Lower leg skin (tissue), 4 donors: ENCODE data around the gene ZNF558. TPM values are rescaled to one million over a fixed set of nuclear protein-coding genes. Genes with fewer than 3 reads are reported as not detected.
A peak's percentile ranks its signal among the peaks of the same experiment; 100 is the strongest.
"Not testable (repeated sequence)": the region's sequence is repeated elsewhere in the genome, so short reads cannot be mapped to it uniquely, and the experiment has no call there.

Experiments
- DNase-seq, 2 donors: peaks; one replicate each; pipeline ENCODE4 v3.0.0-alpha.2; 2019; ENCODE audit warnings: low spot score in 2 of 2
- H3K4me3 ChIP-seq: fragments of 200-600 bp; sonication (generic); 2 replicates; pipeline ENCODE4 v1.5.1; 2017; ENCODE audit warnings: mild to moderate bottlenecking, low read depth; ENCODE audit not compliant: poor library complexity, severe bottlenecking
- CTCF ChIP-seq, 3 donors: fragments of 450-650 bp; IDR thresholded peaks; one replicate each; pipeline ENCODE4 v1.5.1; 2016; ENCODE audit warnings: antibody characterized with exemption in 3 of 3, mild to moderate bottlenecking in 3 of 3, moderate library complexity in 2 of 3
- POLR2A ChIP-seq, 2 donors: fragments of 450-650 bp; IDR thresholded peaks; one replicate each; pipeline ENCODE4 v1.6.1; 2016 to 2017; ENCODE audit warnings: antibody characterized with exemption in 2 of 2, mild to moderate bottlenecking in 1 of 2, moderate library complexity in 1 of 2
- WGBS, 2 donors: methylation state at CpG; one replicate each; pipeline ENCODE4 v1.1.5; 2018; 5-methylcytosine and 5-hydroxymethylcytosine counted together
- intact Hi-C: fragments of 100-400 bp; cut with DNase I; formaldehyde crosslinking; loops from one replicate; pipeline ENCODE4 v1.15.0; 2023; ENCODE audit warnings: low total_unique reads
- total RNA-seq, 4 donors: library from RNA; depleted of rRNA; stranded (reverse); fragments of >200 nt; gene quantifications; one replicate each; pipeline ENCODE4 v1.1.0, GENCODE V29; 2016

ZNF558 gene
- total RNA-seq, 4 donors from 2014 or later, result 17.0 to 47.1 (median 29.5) TPM

- no peak overlapping the region for H3K4me3 ChIP-seq
- DNase-seq, result no peak
- intact Hi-C loops, result no loop called here
- 36 to 62% methylated on average over 1 of the region's 1 CpG for WGBS, 2 donors
- TF ChIP-seq POLR2A (IDR thresholded peaks at IDR 0.05) (no peak), CTCF (IDR thresholded peaks at IDR 0.05) (no peak)
These were observed 37.3 kb downstream of the ZNF558 start for GRCh38 chr19:8794823-8795222.

- intact Hi-C loops, H3K4me3 ChIP-seq: not testable (repeated sequence)
- no CpG with 5 or more reads among the region's 12 CpGs for WGBS, 2 donors
- peak in 1 of 2 donors; percentile 45 for DNase-seq
These were observed 58.5 kb downstream of the ZNF558 start for GRCh38 chr19:8773587-8773986.

GRCh38 chr19:8769265-8769664 is 62.8 kb downstream of the ZNF558 start:
- peak in 1 of 2 donors; percentile 66 for DNase-seq
- H3K4me3 ChIP-seq, intact Hi-C loops: not testable (repeated sequence)
- WGBS, 2 donors, result 76 to 96% methylated on average over 3 to 4 of the region's 8 CpGs

GRCh38 chr19:8767257-8767656 is 64.8 kb downstream of the ZNF558 start:
- DNase-seq, result peak in 1 of 2 donors; percentile 13
- 81 to 85% methylated on average over 5 of the region's 11 CpGs for WGBS, 2 donors
- H3K4me3 ChIP-seq, intact Hi-C loops: not testable (repeated sequence)

Other genes with a start within 250 kb of the ZNF558 start
- 10 to 100 TPM in 2 of 4 donors, 1 to 10 TPM in 2; 6.1 to 21.3 (median 14.1) TPM for gene ADAMTS10, start 221.6 kb downstream of the ZNF558 start, total RNA-seq
- gene NFILZ, start 201.7 kb downstream of the ZNF558 start, total RNA-seq, result not detected
- not detected for gene ACTL9, start 133.5 kb downstream of the ZNF558 start, total RNA-seq
- not detected for gene OR2Z1, start 110.7 kb downstream of the ZNF558 start, total RNA-seq
- gene MBD3L1, start 73 bp upstream of the ZNF558 start, total RNA-seq, result not detected
- under 1 TPM in 3 of 4 donors, not detected in 1; 0.02 to 0.55 (median 0.04) TPM for gene MUC16, start 178.1 kb upstream of the ZNF558 start, total RNA-seq